OCI-LY1 (cell line): ENCODE data around the gene PLCE1.

Experiments
- H2AFZ ChIP-seq: fragments of 200-600 bp; sonication (generic), shearing (Covaris generic); 2 replicates; pipeline ENCODE4 v1.6.0; 2014; ENCODE audit warnings: antibody characterized with exemption, mild to moderate bottlenecking, low read length
- H3F3A ChIP-seq: fragments of 200-600 bp; sonication (generic), shearing (Covaris generic); 2 replicates; pipeline ENCODE4 v1.6.0; 2014; ENCODE audit warnings: mild to moderate bottlenecking, antibody characterized with exemption, low read length, moderate library complexity; ENCODE audit not compliant: insufficient read depth
- H3K27ac ChIP-seq: fragments of 200-600 bp; sonication (generic); 2 replicates; pipeline ENCODE4 v1.5.1; 2014; ENCODE audit warnings: low read length, mixed run types, mild to moderate bottlenecking, low read depth; ENCODE audit not compliant: poor library complexity, severe bottlenecking
- H3K27me3 ChIP-seq: fragments of 200-600 bp; sonication (generic); 2 replicates; pipeline ENCODE4 v1.6.0; 2014; ENCODE audit warnings: antibody characterized with exemption, mild to moderate bottlenecking, low read length, moderate library complexity; ENCODE audit not compliant: insufficient read depth
- H3K36me3 ChIP-seq: fragments of 200-600 bp; sonication (generic); 2 replicates; pipeline ENCODE4 v1.6.1; 2014; ENCODE audit warnings: mild to moderate bottlenecking, antibody characterized with exemption, low read length, moderate library complexity, mixed read lengths; ENCODE audit not compliant: insufficient read depth
- H3K4me1 ChIP-seq: fragments of 200-600 bp; sonication (generic); 2 replicates; pipeline ENCODE4 v1.5.1; 2014; ENCODE audit warnings: mild to moderate bottlenecking, low read length, moderate library complexity; ENCODE audit not compliant: insufficient read depth, severe bottlenecking
- H3K4me2 ChIP-seq: fragments of 200-600 bp; sonication (generic), shearing (Covaris generic); 2 replicates; pipeline ENCODE4 v1.6.1; 2014; ENCODE audit warnings: low read length
- H3K4me3 ChIP-seq: fragments of 200-600 bp; sonication (generic); 2 replicates; pipeline ENCODE4 v1.5.1; 2014; ENCODE audit warnings: low read length, low read depth, mild to moderate bottlenecking, mixed read lengths; ENCODE audit not compliant: poor library complexity, severe bottlenecking
- H3K79me2 ChIP-seq: fragments of 200-600 bp; shearing (Covaris generic); 2 replicates; pipeline ENCODE4 v1.6.1; 2016; ENCODE audit warnings: mixed run types, low read length, mixed read lengths; ENCODE audit not compliant: insufficient read depth
- H3K9ac ChIP-seq: fragments of 200-600 bp; sonication (generic), shearing (Covaris generic); 2 replicates; pipeline ENCODE4 v1.6.1; 2014; ENCODE audit warnings: mild to moderate bottlenecking, low read length, mixed read lengths
- H3K9me2 ChIP-seq: fragments of 200-600 bp; sonication (generic), shearing (Covaris generic); 2 replicates; pipeline ENCODE4 v1.6.1; 2014; ENCODE audit warnings: low read depth, mild to moderate bottlenecking, low read length, mixed read lengths
- H3K9me3 ChIP-seq: fragments of 200-600 bp; shearing (Covaris generic); 2 replicates; pipeline ENCODE4 v1.6.1; 2014; ENCODE audit warnings: low read length, mixed read lengths
- H4K20me1 ChIP-seq: fragments of 200-600 bp; sonication (generic), shearing (Covaris generic); 2 replicates; pipeline ENCODE4 v1.6.0; 2016; ENCODE audit warnings: mild to moderate bottlenecking, low read length; ENCODE audit not compliant: insufficient read depth
- EZH2 ChIP-seq: fragments of 200-600 bp; sonication (generic), shearing (Covaris generic); IDR thresholded peaks from 2 replicates; pipeline ENCODE4 v1.8.0; 2017; ENCODE audit warnings: borderline replicate concordance, mixed run types, mild to moderate bottlenecking, antibody characterized with exemption, low read length, moderate library complexity, mixed read lengths
- TF ChIP-seq, protein P1 (sequence below): fragments of 200-600 bp; sonication (generic), shearing (Covaris generic); IDR thresholded peaks from 2 replicates; pipeline ENCODE4 v1.5.1; 2017; ENCODE audit warnings: mild to moderate bottlenecking, antibody characterized with exemption, low read length, moderate library complexity, mixed read lengths

The PLCE1 gene

DNA sequence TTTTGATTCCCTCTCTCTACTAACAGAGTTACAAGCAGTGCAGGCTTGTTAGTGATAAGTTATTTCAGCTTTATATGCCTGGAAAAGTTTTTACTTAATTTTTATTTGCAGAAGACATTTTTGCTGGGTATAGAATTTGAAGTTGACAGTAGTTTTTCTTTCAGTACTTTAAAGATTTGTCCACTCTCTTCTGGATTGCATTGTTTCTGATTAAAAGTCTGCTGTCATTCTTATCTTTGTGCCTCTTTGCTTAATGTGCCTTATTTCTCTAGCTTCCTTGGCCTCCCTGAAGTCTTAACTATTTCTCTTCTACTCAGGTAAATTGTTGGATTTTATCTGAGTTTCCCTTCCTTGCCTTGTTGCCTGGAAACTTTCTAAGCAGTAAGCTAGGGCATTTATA lies 36.2 kb downstream of the PLCE1 start:
- Histone ChIP-seq H3K4me2 (no peak overlapping the region), H2AFZ (no peak overlapping the region), H3K27me3 (no peaks in the 10 kb centered on the region), H3K9ac (no peak overlapping the region), H3F3A (no peaks in the 10 kb centered on the region), H3K4me3 (no peak overlapping the region), H3K4me1 (no peaks in the 10 kb centered on the region), H4K20me1 (no peaks in the 10 kb centered on the region), H3K9me3 (no peaks in the 10 kb centered on the region), H3K27ac (no peak overlapping the region), H3K36me3 (no peaks in the 10 kb centered on the region), H3K9me2 (no peaks in the 10 kb centered on the region), H3K79me2 (no peaks in the 10 kb centered on the region)
- TF ChIP-seq EZH2, result no peak
- TF ChIP-seq, protein P1, sequence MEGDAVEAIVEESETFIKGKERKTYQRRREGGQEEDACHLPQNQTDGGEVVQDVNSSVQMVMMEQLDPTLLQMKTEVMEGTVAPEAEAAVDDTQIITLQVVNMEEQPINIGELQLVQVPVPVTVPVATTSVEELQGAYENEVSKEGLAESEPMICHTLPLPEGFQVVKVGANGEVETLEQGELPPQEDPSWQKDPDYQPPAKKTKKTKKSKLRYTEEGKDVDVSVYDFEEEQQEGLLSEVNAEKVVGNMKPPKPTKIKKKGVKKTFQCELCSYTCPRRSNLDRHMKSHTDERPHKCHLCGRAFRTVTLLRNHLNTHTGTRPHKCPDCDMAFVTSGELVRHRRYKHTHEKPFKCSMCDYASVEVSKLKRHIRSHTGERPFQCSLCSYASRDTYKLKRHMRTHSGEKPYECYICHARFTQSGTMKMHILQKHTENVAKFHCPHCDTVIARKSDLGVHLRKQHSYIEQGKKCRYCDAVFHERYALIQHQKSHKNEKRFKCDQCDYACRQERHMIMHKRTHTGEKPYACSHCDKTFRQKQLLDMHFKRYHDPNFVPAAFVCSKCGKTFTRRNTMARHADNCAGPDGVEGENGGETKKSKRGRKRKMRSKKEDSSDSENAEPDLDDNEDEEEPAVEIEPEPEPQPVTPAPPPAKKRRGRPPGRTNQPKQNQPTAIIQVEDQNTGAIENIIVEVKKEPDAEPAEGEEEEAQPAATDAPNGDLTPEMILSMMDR, result no peak

DNA sequence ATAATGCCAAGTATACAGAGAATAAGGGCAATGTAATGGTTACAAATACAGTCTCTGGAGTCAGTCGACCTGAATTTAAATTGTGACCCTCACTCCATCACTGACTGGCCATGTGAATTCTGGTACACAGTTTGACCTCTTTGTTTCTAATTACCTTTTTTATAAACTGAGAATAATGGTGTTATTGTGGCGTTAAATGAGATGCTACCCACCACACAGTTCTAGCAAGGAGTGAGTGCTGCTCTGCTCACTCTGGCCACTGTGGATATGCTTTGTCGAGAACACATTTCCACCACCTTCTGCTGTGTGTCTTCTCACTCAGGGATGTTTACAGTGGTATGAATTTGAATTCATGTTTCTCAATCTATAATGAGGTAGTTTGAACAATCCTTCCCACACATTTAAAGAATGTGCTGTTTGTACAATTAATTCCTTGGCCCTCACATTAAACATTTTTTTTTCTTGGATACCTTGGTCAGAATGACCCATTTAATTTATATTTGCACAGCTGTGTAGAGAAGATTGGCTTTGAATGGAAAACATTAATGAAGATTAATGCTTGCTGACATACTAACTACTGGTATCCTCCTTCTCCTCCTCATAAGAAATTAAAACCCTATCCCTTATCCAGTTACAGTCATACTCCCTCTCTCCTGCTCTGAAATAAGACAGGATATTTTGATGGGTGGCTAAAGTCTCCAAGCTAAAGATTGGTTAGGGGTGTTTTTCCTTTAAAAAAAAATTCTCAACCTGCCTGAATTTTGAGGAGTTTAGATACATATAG lies 42.4 kb downstream of the PLCE1 start:
- Histone ChIP-seq H3K4me1 (no peaks in the 10 kb centered on the region), H3K27ac (no peak overlapping the region), H3K9me3 (no peaks in the 10 kb centered on the region), H3K27me3 (no peaks in the 10 kb centered on the region), H3K36me3 (no peaks in the 10 kb centered on the region), H3K9ac (no peak overlapping the region), H2AFZ (no peak overlapping the region), H3K79me2 (no peaks in the 10 kb centered on the region), H4K20me1 (no peaks in the 10 kb centered on the region), H3K4me3 (no peak overlapping the region), H3K4me2 (no peak overlapping the region), H3K9me2 (no peaks in the 10 kb centered on the region), H3F3A (no peaks in the 10 kb centered on the region)
- no peak for TF ChIP-seq EZH2
- TF ChIP-seq, protein P1, result no peak

DNA sequence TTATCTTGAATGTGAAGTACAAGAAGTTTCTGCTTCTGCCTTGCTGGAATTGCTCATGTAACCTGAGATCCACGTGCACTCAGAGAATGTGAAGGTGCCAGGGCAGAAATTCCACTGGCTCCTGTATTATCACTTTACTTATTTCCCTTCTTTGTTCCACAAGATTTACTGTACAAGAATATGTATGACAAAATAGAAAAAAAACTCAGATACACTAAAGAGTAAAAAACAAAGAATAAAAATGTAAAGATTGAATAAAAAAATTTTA lies 43.0 kb downstream of the PLCE1 start:
- Histone ChIP-seq H3K4me1 (no peaks in the 10 kb centered on the region), H3K27me3 (no peaks in the 10 kb centered on the region), H3K36me3 (no peaks in the 10 kb centered on the region), H3K4me3 (no peak overlapping the region), H3F3A (no peaks in the 10 kb centered on the region), H3K4me2 (no peak overlapping the region), H3K9me2 (no peaks in the 10 kb centered on the region), H3K9me3 (no peaks in the 10 kb centered on the region), H3K79me2 (no peaks in the 10 kb centered on the region), H4K20me1 (no peaks in the 10 kb centered on the region), H2AFZ (no peak overlapping the region), H3K27ac (no peak overlapping the region), H3K9ac (no peak overlapping the region)
- TF ChIP-seq, protein P1, result no peak
- no peak for TF ChIP-seq EZH2
